NCI-H1092 treated with DMSO at 0.1 percent for 48 hours (cell line): Measurements from ENCODE around the gene NFE2L2.
"Not testable (repeated sequence)": the region's sequence is repeated elsewhere in the genome, so short reads cannot be mapped to it uniquely, and the experiment has no call there.

Experiments used
- DNase-seq: peaks from one replicate; lab custom pipeline; 2025; lab: John Stamatoyannopoulos, UW

Gene NFE2L2

DNA sequence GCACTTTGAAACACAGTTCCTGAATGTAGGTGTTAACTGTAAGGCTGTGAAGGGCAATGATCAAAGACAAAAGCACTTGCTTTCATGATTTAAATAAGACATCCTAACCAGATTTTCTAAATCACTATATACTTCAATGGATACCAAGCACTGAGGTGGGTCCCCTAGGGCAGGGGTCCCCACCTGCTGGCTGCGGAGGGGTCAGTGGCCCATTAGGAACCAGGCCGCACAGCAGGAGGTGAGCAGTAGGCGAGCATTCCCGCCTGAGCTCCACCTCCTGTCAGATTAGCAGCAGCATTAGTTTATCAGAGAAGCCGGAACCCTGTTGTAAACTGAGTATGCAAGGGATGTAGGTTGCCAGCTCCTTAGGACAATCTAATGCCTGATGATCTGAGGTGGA lies 7.1 kb downstream of the NFE2L2 start:
- no peak for DNase-seq

GRCh38 chr2:177256695-177257094 lies 7.8 kb downstream of the NFE2L2 start:
- DNase-seq: no peak

DNA sequence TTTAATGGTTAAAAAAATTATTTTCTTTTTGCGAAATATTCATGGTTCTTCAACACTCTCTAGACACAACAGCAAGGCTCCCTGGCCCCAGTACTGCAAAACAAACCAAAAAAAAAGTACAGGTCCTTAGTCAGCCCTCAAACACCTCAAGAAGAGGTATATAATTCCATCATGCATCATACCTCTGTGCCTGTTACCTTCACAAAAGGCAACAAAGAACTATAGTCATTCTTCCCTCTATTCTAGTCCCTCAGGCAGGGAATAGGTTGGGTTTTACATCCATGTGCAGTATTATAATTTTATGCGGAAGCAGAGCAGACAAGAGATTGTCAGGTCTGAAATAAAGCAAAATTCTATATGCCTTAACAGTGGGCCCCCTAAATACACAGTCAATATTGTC lies 8.5 kb downstream of the NFE2L2 start:
- DNase-seq: no peak

DNA sequence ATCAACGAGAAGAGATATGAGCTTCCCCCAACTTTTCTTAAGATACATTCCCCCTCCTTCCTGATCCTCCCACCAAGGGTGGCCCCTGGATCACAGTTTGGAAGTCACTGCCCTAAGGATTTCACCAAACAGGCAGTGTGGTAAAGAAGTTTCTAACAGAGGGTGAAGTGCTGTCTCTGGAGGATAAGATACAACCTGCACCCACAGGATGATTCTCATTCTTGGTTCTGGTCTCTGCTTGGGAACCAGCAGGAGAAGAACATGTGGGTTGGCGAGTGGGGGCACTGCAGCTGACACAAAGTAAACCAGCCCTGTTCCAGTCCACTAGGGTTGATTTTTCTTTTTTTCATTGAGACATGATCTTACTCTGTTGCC lies 9.3 kb downstream of the NFE2L2 start:
- DNase-seq: no peak

DNA sequence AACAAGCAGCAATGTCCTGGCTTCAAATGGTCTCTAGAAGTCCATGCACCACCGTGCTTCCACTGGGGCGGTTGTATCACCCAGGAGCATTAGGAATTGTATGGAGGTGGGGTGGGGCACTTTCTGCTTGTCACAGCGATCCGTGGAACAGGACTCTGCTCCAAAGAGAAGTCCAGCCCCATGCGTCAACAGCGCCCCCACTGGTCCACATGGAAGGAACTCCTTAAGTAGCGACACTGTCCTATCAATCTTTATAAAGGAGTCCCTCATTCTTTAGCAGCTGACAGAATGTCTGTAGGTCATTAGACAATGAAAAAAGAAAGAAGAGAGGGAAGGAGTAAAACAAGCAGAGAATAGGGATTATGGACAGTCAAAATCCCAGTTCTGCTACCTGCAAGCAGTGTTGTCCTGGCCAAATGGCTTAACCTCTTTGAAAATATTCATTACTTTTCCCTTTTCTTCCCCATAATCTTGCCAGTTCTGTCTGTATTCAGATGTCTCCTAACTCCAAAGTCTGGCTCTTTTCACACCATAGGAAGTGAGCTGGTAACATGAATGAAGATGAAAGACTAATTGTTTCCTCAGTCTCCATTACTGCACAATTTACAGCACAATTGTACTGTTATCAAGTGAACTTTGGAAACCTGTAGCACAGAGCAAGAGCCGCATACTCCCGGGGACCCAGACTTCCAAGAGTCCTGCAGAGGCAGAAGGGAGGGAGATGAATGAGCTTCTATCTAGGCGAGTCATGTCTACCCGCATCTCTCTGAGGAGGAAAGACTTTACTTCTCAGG lies 9.9 kb downstream of the NFE2L2 start:
- DNase-seq: no peak

- DNase-seq: no peak
Observed at GRCh38 chr2:177253704-177254103, 10.8 kb downstream of the NFE2L2 start.

GRCh38 chr2:177252808-177253531 lies 11.6 kb downstream of the NFE2L2 start:
- no peak for DNase-seq

- no peak for DNase-seq
Observed at GRCh38 chr2:177251165-177251542, 13.4 kb downstream of the NFE2L2 start.

GRCh38 chr2:177250461-177250860 lies 14.1 kb downstream of the NFE2L2 start:
- no peak for DNase-seq

- no peak for DNase-seq
Observed at GRCh38 chr2:177249038-177249437, 15.5 kb downstream of the NFE2L2 start.

GRCh38 chr2:177247693-177248262 lies 16.7 kb downstream of the NFE2L2 start:
- no peak for DNase-seq

DNA sequence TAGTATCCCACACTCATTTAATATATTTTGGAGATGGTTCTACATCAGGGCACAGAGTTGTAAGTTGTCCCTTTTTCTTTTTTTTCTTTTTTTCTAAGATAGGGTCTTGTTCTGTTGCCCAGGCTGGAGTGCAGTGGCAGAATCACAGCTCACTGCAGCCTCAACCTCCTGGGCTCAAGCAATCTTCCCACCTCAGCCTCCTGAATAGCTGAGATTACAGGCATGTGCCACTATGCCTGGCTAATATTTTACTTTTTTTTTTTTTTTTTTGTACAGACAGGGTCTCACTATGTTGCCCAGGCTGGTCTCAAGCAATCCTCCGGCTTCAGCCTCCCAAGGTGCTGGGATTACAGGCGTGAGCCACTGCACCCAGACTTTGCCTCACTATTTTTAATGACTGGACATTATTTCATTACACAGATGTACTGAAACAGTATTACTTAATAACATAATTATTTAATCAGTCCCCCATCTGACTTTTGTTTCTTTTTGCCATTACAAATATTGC lies 17.9 kb downstream of the NFE2L2 start:
- not testable (repeated sequence) for DNase-seq

DNA sequence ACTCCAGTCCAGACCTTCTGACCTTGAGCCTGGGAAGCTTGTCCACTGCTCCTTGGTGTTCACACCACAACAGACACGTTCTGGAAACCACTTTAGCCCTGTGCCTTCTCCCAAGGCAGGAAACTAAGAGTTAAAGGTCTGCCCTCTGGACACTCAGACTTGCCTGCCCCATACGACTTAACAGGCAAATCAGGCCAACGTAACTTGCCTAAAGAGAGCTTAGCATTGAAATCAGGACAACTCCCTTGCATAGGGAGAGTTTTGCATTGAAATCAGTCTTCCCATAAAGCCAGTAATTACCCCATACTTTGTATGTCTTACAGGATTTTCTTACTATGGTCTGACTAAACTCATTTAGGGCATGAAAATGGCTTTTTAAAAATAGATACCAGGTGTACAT lies 18.5 kb downstream of the NFE2L2 start:
- DNase-seq: no peak

GRCh38 chr2:177245010-177245422 lies 19.5 kb downstream of the NFE2L2 start:
- DNase-seq: no peak

GRCh38 chr2:177244244-177244771 lies 20.2 kb downstream of the NFE2L2 start:
- no peak for DNase-seq

DNA sequence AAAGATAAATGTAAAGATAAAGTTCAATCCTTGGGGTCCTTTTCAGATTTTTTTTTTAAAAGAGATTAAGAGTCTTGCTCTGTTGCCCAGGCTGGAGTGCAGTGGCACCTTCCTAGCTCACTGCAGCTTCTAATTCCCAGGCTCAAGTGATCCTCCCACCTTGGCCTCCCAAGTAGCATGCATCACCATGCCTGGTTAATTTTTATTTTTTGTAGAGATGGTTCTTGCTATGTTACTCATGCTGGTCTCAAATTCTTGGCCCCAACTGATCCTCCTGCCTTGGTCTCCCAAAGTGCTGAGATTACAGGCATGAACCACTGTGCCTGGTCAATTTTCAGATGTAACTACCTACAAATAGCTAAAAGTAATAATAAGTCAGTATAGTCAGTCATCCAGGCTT lies 21.1 kb downstream of the NFE2L2 start:
- no peak for DNase-seq

GRCh38 chr2:177243073-177243472 lies 21.5 kb downstream of the NFE2L2 start:
- no peak for DNase-seq

- no peak for DNase-seq
Observed at GRCh38 chr2:177242121-177242987, 22.2 kb downstream of the NFE2L2 start.

GRCh38 chr2:177241711-177242120 lies 22.8 kb downstream of the NFE2L2 start:
- DNase-seq: no peak

DNA sequence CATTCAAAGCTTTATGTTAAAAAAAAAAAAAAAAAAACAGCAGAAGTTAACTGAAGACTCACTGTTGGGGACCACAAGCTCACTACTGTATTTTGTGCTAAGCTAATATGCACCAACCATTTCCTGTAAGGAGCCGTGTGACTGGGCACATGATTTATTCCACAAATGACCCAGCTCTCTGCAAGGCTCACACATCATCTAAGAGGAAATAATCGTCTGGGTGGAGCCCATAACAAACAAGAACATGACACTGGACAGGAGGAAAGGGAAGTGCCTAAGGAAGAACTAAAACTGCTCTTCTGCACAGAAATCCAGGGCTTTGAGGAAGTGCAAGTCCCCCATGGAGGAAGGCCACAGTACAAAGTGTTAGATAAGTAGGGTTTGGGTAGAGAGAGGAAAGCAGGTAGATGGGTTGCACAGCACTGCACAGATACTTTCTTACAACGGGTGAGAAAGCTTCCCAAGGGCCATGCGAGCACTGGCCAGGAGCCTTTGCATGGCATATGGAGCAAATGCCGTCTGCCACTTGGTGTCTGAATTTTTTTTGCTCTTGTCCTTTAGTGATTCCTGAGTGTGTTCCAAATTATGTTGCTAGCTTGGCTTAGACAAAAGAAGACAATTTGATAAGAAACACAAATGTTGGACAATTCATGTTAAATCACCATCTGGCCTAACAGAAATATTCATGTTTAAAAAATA lies 24.4 kb downstream of the NFE2L2 start:
- DNase-seq: no peak

GRCh38 chr2:177239053-177239452 lies 25.5 kb downstream of the NFE2L2 start:
- no peak for DNase-seq
